GM19467 (cell line): ENCODE results near the gene DGCR8.
"Not testable (repeated sequence)": the region's sequence is repeated elsewhere in the genome, so short reads cannot be mapped to it uniquely, and the experiment has no call there.

Experiments
- ATAC-seq: cut with Tn5 transposase; IDR thresholded peaks from one replicate; pipeline ENCODE4 v1.9.1; 2021; ENCODE audit warnings: mild to moderate bottlenecking, moderate library complexity; ENCODE audit not compliant: unreplicated experiment

DGCR8 gene

DNA sequence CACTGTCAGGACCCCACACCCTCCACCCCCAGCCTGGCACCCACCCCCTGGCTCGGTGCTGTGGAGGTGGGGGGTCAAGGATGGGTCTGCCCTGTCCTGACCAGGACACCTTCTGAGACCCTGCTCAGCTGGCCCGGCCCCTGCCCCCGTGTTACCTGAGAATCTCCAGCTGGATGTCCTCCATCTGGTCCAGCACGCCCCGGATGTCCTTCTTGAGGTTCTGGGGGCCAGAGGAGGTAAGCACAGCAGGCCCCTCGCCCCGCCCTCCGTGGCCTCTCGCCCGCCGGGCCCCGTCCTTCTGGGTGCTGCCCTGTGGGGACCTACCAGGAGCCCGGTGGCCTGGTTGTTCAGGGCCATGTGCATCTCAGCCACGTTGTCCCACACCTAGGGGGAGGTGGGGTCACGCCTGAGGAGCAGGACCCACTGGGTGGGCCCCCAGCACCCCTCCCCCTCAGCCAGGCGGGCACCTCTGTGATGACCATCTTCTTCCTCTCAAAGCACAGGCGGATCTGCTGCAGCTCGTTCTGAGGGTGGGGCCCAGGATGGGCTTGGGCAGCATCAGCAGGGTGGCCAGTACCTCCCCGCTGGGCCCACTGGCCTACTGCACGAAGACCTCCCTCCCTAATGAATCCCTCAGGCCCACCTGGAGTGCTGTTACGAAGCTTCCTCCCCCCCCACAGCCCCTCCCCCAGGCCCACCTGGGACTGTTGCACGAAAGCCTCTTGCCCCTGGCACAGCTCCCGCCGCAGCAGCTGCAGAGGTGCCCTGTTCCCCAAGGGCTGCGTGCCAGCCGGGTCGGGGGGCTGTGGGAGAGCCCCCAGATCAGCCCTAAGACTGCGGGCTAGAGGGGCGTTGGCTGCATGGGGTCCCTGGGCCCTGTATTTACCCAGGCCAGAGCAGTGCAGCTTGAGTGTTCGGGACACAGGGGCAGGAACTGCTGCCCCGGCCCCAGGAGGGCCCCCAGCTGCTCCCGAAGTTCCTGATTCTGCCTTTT lies 69.5 kb downstream of the DGCR8 start:
- ATAC-seq, result no peak

DNA sequence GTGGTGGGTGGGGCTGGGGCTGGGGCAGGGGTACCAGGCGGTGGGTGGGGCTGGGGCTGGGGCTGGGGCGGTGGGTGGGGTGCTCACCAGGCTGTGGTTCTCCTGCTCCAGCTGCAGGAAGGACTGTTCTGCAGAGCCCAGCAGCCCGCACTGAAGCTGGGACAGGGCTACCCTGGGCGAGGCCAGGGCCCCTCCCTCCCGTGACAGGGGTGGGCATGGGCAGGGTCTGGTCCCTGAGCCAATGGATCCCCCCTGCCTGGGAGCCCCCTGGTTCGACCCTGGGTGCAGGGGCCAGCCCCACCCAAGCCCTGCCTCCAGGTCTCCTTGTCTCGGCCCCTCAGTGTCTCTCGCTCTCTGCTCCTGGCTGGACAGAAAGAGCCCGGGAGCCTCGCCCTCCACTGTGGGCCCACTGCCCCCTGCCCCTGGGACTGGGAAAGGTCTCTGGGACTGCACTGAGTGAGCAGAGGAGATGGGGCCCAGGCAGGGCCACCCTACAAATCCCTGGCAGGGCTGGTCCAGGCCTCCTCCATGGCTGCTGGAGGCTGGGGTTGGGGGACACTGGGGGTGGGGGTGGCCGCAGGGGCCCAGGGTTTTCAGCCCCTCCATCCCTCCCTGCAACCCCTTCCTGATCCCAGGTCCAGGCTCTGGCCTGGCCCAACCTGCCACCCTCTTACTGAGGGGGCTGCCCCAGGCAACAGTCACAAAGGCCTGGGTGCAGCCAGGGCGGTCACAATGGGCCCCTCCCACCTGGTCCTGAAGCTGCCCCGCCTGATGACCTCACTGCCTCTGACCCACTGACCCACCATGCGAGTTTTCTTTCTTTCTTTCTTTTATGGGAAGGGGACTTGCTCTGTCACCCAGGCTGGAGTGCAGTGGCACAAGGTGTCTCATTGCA lies 70.6 kb downstream of the DGCR8 start, which contains the start of gene CCDC188:
Gene CCDC188, minus strand, starts transcription at position 675 of the 895 bp plus-strand sequence. Its CDS starts 69 bp downstream, at position 606.
- ATAC-seq, result no peak

DNA sequence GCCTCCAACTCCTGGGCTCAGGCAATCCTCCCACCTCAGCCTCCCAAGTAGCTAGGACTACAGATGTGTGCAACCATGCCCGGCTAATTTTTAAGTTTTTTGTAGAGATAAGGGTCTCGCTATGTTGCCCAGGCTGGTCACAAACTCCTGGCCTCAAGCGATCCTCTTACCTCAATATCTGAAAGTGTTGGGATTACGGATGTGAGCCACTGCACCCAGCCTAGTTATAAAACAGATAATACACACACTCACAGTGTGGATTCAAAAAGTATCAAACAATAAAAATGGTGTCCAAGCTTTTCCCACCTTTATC lies 71.2 kb downstream of the DGCR8 start:
- ATAC-seq, result no peak

DNA sequence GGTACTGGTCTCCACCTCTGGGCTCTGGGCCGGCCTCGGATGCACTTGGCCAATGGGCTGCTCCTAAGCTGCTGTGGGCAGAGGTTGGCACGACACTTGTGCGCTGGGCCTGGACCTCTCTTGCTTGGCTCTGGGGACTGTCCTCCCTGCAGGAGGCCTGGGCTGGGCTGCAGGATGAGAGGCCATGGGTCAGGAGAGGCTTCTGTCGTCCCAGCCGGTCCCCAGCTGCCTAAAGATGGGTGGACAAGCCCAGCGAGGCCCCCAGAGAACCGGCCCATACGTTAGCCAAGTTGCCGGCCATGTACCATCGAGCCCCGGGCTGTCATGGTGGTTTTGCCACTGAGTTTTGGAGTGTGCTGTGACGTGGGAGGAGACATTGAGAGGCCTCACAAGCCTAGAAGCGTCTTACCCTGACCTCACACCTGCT lies 72.4 kb downstream of the DGCR8 start:
- no peak for ATAC-seq

DNA sequence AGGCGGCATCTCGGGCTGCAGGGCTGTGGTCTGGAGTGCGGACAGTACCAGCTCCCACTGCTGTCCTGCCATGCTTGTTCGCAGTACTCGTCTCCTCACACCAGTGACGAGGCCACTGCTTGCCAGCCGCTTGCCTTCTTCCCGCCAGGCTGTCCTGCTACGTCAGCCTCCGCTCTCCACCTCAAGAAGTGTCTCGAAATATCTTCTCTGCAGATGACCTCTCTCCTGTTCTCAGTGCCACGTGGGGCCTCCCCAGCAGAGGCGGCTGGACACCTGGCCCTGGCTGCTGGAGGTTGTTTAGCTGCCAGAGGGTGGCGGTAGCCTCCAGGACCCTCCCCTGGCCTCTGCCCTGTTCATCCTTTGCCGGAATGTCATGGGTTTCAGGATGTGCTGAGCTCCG lies 73.9 kb downstream of the DGCR8 start:
- ATAC-seq, result no peak

DNA sequence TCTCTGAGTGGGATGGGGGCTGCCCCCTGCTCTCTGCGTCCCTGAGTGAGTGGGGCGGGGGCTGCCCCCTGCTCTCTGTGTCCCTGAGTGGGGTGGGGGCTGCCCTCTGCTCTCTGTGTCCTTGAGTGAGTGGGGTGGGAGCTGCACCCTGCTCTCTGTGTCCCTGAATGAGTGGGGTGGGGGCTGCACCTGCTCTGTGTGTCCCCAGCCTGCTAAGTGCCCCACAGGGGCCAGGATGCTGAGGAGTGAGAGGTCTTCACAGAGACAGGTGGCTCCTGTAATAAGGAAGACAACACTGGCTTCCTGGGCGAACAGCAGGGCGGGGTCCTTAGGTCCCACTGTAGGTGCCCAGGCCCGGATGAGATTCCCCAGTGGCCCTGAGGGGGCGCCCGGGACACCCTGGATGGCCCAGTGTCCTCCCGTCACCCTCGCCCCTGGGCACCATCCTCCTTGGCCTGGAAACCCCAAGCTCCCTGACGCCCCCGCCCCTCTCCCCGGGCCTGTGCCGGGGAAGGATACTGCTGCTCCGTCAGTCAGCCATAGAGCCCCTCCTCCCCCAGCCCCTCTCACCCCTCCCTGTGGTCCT lies 74.7 kb downstream of the DGCR8 start:
- ATAC-seq, result no peak

DNA sequence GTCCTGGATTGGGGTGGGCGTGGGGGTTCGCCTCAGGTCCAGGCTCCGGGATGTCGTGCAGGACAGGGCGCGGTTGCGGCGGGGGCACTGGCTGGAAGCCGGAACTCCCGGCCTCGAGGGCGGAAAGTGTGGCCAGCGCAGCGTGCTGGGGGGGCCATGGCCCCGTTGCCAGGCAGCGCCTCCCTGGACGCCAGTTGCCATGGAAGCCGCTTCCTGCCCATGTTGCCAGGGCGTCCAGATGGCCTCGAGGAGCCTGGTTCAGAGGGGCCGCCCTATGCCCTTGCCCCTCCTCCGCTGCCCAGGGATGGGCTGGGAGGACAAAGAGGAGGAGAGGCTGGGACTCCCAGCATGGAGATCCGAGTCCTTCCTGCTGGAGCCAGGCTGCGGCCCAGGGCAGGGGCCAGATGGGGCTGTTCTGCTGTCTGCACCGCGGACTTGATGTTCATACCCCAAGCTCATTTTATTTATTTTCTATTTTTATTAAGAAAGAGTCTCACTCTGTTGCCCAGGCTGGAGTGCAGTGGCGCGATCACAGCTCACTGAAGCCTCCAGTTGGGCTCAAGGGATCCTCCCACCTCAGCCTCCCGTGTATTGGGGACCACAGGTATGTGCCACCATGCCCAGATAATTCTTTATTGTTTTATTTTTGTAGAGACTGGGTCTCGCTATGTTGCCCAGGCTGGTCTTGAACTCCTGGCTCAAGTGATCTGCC lies 75.4 kb downstream of the DGCR8 start:
- ATAC-seq, result no peak

DNA sequence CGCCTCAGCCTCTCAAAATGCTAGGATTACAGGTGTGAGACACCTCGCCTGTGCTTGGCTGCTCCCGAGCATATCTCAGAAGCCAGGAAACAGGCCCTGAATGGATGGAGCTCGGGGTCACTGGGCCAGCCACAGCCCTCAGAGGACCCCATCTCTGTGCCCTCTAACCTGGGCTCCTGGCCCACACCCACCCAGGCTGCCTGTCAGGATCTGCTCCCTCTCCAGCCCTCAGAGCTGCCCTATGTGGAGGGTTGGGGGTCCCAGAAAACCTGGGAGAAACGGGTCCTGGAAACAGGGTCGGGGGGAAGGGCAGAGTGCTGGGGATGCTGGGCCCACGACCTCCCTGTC lies 76.0 kb downstream of the DGCR8 start:
- ATAC-seq, result no peak

DNA sequence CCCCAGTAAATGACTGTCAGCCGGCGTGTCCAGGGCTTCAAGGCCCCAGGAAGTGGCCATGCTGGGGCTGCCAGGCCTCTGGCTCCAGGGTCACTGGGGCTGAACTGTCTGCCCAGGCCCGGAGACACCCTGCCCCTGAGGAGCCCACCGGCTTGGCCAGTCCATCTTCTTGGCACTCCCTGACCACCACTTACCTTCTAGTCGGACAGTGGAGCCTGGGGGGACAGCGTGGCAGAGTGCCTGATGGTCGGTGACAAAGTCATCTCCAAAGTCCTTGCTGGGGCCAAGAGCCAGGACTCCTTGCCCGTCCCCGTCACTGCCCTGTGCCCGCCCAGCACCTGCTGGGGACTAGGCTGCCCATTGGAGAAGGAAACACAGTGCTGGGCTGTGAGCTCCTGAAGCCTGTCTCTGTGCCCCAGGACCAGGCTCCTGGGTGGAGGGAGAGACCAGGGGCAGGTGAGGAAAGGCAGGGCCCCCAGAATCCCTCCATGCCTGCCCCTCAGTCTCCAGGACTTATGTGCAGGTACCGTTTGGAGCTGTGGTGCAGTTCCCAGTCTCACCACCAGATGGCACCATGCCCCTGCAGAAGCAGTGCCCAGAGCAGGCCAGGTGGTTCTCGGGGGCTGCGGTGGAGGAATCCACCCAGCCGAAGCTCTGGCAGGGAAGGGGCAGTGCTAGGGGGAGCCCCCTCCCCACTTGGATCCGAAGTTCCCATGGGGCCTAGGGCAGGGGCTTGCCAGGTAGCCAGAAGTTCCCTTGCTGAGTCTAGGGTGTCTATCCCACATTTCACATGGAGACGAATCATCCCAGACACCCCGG lies 76.8 kb downstream of the DGCR8 start:
- no peak for ATAC-seq

DNA sequence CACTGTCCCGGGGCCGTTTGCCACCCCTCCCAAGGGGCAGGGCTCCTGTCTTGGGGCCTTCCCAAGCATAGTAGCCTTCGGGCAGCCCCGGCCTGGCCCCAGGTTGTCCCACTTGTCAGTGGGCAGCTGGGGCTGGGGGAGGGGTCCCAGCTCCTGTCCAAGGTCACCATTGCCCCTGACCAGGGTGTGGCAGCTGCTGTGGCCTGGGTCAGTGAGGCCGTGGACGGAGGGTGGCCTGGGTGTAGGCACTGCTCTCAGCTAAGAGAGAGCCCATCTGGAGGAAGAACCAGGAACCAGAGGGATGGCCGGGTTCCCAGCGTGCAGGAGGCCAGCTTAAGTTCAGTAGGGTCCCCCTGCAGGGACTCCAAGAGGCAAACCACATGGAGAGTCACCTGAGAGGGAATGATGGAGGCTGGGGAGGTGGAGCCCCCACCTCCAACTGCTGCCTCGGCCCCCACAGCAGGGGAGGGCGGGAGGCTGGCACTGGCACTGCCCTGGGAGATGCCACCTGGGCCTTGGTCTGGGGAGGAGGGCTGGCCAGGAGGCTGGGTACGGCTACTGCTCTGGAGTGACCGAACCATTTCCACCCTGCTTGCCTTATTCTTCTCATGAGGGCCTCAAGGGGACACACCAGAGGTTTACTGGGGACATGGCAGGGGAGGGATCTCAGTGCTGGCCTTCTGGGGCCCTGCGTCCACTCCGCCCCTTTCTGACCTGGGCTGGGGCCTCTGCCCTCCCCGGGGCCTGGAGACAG lies 77.6 kb downstream of the DGCR8 start:
- ATAC-seq, result no peak

DNA sequence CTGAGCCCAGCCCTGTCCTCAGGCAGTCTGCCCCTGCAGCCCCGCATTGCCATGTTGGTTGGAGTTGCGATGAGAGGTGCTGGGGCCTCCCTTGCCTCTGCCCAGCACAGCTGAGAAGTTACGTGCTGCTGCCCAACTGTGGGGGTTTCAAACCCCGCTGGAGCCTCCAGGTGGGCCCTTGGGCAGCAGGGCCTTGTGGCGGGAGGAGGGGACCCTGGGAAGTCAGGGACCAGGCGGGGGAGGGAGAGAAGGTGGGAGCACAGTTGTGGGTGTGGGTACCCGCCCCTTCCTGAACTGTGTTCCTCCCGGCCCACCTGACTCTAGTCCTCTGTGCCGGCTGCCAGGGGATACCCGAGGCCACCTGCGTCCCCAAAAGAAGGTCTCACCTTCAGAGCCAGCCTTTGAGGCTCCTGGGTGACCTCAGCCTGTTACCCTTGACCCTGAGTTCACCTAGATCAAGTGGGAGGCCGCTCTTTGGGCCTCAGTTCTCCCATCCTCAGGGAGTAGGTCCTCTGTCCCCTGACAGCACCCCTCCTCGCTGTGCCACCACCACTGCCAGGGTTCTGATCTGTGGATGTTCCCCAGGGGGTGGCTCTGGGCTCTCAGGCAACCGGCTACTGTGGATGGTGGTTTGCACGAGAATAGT lies 78.5 kb downstream of the DGCR8 start:
- ATAC-seq, result no peak

DNA sequence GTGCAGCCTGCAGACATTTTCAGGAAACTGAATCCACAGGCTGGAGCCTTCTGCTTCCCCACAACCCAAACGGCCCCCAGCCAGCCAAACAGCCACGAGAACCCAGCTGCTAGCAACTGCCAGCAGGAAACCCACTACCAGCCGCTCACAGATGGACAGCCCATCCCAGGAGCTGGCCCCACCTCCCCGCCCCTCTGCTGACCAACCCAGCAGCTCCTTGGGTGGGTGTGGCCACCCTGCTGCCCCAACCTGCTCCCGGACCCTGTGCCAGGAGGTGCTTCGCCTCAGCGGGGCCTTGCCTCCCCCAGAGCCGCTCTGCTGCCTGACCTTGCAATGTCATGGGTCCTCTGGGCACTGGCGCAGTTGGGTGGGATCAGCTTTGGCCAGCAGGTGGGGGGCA lies 79.0 kb downstream of the DGCR8 start:
- ATAC-seq, result no peak

DNA sequence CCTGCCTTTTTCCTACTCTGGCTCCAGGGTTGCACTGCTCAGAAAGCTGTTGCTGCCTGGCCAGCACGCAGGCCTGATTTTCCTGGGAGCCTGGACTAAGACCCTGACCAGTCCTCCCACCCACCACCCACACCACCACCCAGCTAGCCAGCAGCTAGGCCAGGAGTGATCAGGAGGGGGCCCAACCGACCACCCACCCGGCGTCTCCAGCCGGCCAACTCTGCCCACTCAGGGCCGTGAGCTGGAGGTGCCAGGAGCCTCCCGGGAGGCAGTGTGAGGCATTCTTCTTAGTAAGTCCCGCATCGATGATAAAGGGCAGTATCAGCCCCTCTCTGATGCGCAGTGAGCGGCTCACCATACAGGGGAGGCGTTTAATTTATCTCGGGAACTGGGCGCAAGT lies 79.5 kb downstream of the DGCR8 start:
- ATAC-seq, result not testable (repeated sequence)

DNA sequence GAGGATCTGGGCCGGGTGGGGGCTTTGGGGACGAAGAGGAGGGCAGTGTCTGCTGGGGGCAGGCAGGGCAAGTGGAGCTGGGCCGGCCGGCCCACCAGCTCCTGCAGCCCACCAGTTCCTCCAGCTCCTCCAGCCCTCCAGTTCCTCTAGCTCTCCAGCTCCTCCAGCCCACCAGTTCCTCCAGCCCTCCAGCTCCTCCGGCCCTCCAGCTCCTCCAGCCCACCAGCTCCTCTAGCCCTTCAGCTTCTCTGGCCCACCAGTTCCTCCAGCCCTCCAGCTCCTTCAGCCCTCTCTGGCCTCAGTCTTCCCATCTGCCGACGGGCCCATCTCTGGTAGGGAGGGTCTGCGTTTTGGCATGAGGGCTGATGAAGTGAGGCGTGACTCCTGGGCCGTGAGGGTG lies 80.0 kb downstream of the DGCR8 start:
- ATAC-seq, result no peak
